GM21390 (cell line): Measurements from ENCODE around the gene KRTAP6-2.

ENCODE experiments used
- ATAC-seq: cut with Tn5 transposase; IDR thresholded peaks from one replicate; pipeline ENCODE4 v1.9.1; 2021; ENCODE audit not compliant: unreplicated experiment

Gene KRTAP6-2, protein sequence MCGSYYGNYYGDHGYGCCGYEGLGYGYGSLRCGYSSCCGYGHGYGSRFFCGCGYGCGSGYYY

DNA sequence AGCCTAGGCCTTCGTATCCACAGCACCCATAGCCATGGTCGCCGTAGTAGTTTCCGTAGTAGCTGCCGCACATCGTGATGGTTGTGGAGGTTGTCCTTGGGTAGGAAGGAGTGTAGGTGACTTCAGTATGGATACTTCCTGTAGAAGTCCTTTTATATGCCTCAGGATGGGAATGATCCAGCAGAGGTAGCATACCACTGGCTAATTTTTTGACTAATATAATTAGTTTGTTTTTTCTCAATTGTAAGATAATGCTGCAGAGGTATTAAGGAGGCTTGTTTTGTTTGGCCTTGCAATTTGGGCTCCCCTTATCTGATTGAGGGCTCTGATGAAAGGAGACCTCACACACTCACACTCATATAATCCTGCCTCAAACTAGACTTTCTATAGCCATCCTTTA is at the start of gene KRTAP6-2:
Gene KRTAP6-2 (minus strand): TSS at position 101 of the 400 bp plus-strand sequence. CDS start 28 bp downstream, at position 73.
- ATAC-seq = no peak

DNA sequence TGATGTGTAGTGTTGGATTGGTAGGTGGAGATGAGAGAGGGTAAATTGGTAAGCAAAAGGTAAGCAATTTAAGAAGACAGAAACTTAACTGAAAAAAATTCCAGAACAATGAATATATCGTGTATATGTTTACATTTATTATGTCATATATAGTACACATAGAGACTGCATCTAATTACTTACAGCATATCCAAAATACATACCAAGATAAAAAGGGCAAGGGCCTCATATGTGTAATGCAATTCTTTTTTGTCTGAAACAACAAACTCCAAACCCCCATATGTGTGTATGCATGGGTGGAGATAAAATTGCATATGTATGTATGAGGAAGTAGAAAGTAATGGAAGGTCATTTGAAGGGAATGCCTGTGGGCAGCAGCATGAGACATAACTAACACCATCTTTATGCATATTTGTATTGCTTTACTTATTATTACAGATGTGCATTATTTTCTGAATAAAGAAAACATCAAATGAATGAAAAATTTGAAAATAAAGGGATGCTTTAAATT is 48.3 kb upstream of the KRTAP6-2 start:
- no peak for ATAC-seq

DNA sequence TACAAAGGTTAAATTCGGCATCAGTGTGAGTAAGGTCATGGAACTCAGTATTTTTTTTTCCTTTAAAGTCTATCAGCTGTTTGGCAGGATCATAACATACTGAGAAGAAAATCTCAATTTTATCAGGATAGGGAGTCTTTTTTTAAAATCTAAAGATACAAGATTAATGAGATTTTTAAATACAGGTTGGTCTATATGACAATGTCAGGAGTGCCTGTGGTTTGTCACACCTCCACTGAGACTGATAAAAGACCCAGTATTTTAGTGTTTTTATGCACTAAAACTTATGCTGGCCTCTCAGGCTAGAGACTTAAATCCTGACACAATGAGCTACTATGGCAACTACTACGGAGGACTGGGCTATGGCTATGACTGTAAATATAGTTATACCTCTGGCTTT is 43.9 kb upstream of the KRTAP6-2 start, which contains the start of gene KRTAP20-3:
Gene KRTAP20-3 (plus strand): TSS at position 301 of the 400 bp plus-strand sequence.
- no peak for ATAC-seq

DNA sequence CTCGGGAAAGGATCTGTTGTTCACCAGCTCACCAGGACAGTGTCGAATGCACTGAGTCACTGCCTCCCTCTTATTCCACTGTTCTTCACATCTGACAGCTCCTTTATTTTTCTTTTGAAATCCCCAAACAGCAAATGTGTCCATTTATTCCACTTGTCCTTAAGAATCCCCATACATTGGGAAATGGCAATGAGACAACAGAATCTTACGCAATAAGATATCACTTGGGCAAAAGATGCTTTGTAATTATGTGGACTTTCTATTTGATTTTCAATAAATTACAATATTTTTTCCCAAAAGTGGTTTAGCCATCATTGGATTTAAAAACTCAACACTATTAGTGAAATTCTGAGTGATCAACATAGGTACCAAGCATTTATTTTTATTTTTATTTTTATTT is 40.0 kb upstream of the KRTAP6-2 start:
- ATAC-seq = no peak

DNA sequence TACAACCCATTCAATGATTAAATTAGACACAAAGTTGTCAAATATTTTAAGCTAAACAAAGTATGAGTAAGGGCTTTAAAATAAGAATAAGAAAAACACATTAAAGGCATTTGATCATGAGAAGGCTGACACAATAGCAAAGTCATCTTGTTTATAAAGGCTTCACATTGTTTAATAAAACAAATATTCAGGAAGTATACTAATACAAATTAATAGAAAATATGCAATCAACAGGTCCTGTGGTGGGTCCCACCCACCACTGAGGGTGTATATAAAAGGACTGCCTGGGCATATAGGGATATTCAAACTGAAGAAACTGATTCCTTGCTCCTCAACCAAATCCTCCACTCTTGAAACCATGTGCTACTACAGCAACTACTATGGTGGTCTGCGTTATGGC is 36.2 kb upstream of the KRTAP6-2 start, which contains the start of gene KRTAP20-2:
Gene KRTAP20-2 (plus strand): TSS at position 301 of the 400 bp plus-strand sequence. CDS start 58 bp downstream, at position 359.
- no peak for ATAC-seq

DNA sequence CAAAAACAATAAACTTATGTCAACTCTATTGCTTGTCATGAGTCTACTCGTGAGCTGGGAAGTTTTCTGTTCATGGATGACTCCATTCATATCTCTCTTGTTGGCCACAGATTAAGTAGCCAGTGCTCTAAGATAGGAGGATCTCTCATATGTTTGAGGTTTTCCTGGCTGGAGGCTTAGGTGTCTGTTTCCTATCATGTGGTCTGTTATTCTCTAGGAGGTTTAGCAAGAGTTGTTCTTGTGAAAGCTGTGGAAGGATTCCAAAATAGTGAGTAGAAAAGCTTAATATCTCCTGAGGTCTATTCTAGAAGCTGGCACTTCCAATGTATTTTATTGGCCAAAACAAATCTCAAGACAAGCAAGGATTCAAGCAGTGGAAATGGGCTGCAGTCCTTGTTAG is 30.5 kb upstream of the KRTAP6-2 start:
- ATAC-seq = no peak

DNA sequence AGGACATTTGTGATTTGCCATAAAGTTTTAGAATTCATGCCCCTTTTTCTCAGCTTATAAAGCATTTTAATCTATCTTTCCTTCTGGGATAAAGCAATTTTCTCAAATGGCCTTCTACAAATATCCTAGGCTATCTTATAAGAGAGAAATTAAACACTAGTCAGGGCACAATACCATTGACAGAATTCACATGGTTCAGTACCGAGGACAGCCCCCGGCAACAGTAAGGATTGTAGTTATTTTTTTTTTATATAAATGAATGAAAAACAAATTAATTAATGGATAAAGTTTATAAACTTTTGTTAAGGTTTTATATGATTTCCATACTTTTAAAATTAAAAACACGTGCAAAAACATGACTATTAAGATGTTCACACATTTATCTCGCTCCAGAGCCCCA is 29.4 kb upstream of the KRTAP6-2 start:
- no peak for ATAC-seq

DNA sequence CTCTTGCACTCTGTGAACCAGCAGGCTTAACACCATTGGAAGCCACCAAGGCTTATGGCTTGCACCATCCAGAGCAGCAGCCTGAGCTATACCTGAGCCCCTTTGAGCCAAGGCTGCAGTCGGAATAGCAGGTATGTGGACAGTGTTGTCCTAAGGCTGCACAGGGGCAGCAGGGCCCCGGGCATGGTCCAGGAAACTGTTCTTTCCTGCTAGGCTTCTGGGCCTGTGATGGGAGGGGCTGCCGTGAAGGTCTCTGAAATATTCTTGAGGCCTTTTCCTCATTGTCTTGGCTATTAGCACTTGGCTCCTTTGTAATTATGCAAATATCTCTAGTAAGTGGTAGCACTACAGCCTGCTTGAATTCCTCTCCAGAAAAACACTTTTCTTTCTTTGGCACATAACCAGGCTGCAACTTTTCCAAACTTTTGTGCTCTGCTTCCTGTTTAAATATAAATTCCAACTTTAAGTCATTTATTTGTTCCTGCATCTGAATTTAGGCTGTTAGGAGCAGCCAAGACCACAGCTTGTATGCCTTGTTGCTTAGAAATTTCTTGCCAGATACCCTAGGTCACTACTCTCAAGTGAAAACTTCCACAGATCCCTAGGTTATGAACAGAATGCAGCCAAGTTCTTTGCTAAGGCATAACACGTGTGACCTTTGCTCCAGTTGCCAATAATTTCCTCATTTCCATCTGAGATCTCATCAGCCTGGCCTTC is 26.9 kb upstream of the KRTAP6-2 start:
- no peak for ATAC-seq

DNA sequence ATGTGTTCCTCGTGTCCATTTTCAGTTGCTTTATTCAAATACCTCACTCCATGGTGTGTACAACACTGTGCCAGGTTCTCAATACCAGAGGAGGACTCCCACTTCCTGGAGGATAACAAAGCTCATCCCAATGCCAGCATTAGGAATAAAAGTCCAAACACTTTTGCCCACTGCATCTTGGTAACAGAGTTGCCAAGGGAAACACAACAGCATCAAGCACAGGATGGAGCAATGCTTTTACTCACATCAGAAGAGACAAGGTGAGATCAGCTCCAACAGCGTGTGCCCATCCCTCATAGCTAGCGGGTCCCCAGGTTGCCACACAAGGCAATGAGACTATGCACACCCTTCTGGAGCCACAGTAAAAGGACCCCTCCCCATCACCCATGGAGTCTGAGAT is 24.7 kb upstream of the KRTAP6-2 start:
- no peak for ATAC-seq

DNA sequence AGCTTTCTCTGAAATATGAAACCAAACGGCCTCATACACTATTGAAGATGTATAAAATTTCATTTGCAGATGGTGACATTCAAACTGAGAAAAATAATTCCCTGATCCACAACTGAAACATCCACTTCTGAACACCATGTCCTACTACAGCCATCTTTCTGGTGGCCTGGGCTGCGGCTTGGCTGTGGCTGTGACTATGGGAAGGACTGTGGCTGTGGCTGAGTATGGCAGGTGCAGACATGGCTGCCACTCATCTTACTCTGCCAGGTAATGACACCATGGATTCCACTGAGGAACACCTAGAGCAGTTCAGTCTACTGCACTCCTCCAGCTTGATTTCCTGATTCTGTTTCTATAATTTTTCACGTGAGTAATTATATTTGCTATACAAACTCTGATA is 21.8 kb upstream of the KRTAP6-2 start, which contains the start of gene KRTAP20-4:
Gene KRTAP20-4 (plus strand): TSS at position 106 of the 400 bp plus-strand sequence.
- ATAC-seq = no peak

DNA sequence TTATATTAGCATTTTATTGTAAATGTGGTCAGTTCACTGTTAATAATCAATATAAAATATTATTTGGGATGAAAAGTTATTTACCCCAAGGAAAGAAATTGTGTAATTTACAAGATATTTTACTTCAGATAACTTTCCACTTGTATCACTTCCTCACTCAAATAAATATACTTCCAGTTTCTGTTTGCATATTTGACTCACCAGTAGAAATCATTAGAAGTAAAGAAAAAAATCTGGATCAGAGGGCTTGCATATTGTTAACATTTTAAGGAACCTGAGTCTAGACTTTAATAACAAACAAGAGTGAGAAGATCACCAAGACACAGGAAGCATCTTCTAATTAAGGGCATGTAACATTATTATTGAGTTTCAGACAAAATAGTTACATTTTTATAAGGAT is 21.4 kb upstream of the KRTAP6-2 start:
- ATAC-seq = no peak

DNA sequence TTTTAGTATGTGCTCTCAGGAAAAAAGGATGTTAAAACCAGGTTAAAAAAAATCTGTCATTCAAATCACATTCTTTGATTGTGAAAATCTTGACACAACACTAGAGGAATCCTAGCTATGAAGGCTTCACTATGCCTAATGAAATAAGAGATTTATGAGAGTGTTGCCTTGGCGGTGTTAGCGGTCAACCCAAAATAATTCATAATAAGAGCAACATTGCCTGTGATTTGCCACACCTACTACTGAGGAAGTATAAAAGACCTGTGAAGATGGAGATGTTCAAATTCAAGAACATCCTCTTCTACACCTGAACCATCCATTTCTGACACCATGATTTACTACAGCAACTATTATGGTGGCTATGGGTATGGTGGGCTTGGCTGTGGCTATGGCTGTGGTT is 17.4 kb upstream of the KRTAP6-2 start, which contains the start of gene KRTAP20-1:
Gene KRTAP20-1 (plus strand): TSS at position 301 of the 400 bp plus-strand sequence. CDS start 30 bp downstream, at position 331.
- no peak for ATAC-seq

DNA sequence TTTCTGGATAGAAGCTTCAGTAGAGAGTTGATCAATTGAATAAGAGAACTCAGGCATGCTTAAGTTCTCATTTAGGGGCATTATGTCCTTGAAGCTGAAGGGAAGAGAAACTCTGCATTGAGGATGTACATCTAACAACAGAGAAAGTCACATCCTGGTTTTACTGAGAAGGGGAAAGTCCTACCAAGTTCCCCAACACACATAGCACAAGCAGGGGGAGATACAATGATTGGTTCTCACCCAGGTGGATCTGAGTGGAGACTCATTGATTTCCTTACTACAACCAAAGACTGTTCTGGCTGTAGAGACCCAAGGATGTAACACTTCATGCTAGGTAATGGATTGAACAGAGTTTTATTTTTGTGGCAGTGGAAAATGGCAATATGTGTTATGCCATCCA is 16.5 kb upstream of the KRTAP6-2 start:
- ATAC-seq = no peak

DNA sequence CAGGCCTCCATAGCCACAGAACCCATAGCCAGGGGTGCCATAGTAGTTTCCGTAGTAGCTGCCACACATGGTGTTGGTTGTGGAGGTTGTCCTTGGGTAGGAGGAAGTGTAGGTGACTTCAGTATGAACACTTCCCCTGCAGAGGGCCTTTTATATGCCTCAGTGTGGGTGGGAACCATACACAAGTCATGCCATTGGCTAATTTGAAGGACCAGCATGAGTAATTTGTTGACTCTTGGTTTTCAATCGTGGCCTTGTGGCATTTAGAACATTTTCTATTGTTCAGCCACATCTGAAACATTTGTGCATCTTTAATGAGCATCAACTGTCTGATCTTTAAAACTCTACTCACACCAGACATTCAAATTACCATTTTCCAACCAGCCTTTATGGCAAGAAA is 15.1 kb upstream of the KRTAP6-2 start, which contains the start of gene KRTAP6-1:
Gene KRTAP6-1 (minus strand): TSS at position 95 of the 400 bp plus-strand sequence. CDS start 26 bp downstream, at position 69.
- no peak for ATAC-seq

DNA sequence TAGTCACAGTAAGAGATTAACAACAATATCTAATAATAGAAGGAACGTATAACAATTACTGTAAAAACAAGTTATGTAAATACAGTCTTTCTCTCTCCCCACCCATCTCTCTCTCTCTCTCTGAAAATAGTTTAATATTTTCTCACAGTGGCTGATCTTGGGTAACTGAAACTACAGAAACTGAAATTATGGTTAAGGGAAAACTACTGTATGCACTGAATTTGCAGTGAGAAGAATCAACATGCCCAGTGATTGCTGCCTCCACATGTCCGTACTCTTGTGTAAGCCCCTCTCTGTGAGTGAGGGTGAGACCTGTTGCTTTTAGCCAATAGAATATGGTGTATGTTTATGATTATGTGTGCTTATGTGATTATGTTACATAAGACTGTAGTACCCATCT is 13.4 kb upstream of the KRTAP6-2 start:
- ATAC-seq = no peak

DNA sequence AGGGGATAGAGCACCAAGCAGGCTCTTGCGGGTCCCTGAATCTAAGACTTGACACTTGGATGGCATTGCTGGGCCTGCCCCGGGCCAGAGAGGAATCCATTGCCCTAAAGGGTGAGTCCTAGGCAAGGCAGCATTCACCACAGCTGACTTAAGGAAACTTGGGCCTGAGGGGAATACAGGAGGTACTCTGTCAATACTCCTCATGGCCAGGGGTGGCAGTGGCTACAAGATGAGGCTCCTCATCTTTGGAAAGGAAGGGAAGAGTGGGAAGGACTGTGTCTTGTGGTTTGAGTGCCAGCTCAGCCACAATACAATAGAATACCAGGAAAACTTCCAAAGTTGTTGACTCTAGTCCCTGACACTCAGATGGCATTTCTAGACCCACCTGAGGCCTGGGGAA is 7.3 kb upstream of the KRTAP6-2 start:
- no peak for ATAC-seq

DNA sequence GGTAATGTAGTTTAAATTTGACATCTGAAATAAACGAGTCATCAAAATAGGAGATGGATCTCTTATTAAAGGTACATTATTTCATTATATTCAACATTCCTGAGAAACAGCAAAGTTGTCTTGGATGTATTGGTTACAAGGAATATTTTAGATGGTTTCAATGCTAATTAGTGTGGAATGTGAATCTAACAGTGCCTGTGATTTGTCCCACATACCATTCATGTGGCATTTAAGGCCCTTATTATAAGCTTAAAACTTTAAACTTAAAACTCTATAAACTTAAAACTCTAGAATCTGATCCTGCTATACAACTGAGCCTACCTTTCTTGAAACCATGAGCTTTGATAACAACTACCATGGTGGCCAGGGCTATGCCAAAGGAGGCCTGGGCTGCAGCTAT is 2.1 kb upstream of the KRTAP6-2 start, which contains the start of gene KRTAP22-1:
Gene KRTAP22-1 (plus strand): TSS at position 301 of the 400 bp plus-strand sequence.
- no peak for ATAC-seq

DNA sequence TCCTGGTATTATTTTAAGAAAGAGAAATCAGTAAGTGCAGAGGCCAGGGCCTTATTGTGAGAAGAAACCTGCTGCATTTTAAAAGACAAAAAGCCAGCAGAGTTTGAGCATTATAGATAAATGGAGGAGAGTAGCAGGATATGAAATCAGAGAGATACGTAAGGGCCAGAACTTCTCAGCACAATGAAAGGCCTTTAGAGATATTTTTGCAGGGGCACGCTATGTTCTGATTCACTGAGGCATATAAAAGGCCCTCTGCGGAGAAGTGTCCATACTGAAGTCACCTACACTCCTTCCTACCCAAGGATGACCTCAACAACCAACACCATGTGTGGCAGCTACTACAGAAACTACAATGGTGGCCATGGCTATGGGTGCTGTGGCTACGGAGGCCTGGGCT is 6.6 kb downstream of the KRTAP6-2 start, which contains the start of gene KRTAP6-3:
Gene KRTAP6-3 (plus strand): TSS at position 301 of the 400 bp plus-strand sequence. CDS start 6 bp downstream, at position 307.
- no peak for ATAC-seq

DNA sequence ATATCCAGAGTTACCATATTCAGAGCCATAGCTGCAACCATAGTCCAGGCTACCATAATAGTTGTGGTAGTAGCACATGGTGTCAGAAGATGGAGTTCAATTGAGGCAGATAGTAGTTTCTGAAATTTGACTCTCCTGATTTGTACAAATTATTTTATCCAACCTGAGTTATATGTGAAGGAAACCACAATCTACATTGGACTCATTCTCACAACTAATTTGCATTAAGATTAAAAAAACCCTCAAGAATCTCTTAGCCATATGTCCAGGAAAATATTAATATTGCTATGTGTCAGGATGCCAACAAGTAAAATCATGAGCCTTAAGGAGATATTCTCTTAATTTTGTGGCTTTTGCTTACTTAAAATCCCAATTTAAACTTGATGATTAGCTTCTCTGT is 8.4 kb downstream of the KRTAP6-2 start, which contains the start of gene KRTAP22-2:
Gene KRTAP22-2 (minus strand): TSS at position 101 of the 400 bp plus-strand sequence.
- ATAC-seq = no peak

DNA sequence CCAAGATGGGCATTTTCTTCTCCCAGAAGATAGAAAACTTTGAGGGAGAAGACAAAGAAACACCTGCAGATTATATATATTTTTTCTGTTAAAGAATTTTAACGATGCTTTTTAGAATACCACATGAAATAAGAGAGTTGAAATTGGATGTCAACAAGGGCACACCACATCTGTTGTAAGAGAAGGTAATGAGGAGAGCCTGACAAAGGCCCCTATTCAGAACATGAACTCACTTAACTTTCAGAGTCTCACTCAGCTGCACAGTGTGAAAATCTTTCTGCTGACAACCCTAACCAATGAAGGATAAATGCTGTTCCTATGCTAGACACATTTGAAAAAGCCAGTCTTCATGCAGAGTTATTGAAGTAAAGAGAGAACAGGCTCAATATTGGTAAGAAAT is 15.8 kb downstream of the KRTAP6-2 start:
- ATAC-seq = no peak

DNA sequence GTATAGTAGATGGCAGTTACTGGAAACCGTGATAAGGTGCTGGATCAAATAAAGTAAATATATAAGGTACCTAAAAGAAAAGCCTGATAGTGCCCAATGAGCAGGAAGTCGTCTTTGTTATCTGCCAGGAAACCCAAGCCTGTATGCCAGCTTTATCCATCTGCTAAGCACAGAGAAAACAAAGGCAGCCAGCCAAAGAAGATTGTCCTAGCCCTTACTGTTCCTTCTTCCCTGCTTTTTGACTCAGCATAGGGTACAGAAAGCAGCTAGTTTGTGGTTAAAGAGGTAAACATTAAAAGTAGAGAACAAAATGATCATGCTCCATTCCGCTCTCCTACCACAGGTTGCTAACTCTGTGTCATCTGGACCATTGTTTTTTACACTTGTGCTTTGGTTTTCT is 18.6 kb downstream of the KRTAP6-2 start:
- no peak for ATAC-seq

DNA sequence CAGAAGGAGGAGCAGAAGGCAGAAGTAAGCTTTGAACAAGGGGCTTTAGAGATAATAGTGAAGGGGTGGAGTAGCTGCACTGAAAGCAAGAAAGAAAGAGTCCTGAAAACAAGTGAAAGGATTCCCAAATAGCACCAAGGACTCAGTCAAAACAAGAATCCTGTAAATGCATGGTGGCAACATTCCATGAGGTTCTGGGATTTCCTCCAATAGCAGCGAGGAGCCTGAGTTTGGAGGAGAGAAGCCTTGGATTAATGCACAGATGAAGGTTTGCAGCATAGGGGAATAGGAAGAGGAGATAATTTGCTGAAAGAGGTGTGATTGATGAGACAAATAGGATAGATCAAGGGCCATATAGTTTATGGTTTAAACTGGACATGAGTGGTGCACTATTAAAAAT is 19.4 kb downstream of the KRTAP6-2 start:
- no peak for ATAC-seq
